CMK (cell line): Measurements from ENCODE around the gene CD109.
"Not testable (repeated sequence)": the region's sequence is repeated elsewhere in the genome, so short reads cannot be mapped to it uniquely, and the experiment has no call there.

Experiments
- DNase-seq: peaks from one replicate; pipeline ENCODE4 v3.0.0-alpha.2; 2010; ENCODE audit warnings: low read depth

Gene CD109

GRCh38 chr6:73695619-73696421 is at the start of gene CD109:
Gene CD109 (plus strand): TSS chr6:73696203. CDS start chr6:73696216, 13 bp downstream.
- no peak for DNase-seq

DNA sequence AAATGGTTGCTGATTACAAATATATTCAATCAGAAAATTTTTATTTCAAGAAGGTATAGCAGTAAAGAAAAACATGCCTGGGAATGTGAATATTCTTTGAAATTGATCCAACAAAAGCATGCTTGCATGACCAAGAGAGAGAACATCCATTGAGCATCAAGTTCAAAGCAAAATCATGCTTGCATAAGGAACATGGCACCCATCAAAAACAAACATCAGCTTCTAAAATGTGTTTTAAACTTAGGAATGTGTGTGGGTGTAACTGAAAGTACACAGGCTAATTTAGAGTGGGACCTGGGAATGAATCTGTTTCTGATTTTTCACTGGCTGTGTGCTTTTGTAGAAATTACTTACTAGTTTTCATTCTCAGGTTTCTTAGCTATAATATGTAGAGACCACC is 47.8 kb upstream of the CD109 start:
- DNase-seq = no peak

GRCh38 chr6:73649783-73650182 is 46.2 kb upstream of the CD109 start:
- DNase-seq = no peak

- peak; percentile 61 for DNase-seq
These were observed 43.1 kb upstream of the CD109 start for GRCh38 chr6:73652637-73653570.

DNA sequence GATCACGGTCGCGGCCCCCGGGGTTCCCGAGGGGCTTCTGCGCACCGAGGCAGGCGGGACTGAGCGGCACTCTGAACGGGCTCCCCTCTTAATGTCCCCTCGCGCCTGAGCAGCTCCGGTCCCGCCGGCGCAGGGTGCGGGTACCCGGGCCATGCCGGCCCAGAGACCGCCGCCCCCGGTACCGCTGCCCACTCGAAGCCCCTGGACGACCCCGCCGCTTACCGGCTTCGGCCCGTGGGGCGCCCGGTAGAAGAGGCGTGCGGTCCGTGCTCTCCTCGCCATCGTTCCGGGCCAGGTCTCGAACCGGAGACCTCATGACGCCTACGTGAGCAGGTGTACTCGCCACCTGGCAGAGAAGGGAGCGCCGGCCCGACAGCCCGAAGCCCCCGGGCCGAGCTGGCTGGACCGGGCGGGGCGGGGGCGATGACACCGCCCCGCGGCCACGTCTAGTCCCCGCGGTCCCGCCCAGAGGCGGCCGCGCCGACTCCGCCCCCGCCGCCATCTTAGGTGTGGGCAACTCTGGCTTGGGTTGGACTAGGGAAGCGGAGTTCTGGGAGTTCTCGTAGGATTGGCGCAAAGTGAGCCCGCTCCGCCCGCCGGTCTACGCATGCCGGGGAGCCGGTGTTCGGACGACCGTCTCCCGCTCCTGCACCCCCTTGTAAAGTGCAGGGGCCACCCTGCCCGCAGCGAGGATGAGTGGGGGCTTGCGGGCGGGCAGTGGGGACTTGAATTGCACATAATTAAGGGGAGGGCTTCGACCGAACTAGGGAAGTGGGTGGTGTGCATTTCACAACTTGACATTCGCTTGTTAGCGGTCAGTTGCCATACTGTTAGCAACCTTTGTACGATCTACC is 42.2 kb upstream of the CD109 start, which contains the start of gene SLC17A5:
SLC17A5 (minus strand) TSS at position 422 of the 854 bp plus-strand sequence; CDS start at position 316, 106 bp downstream.
- peak; percentile 66 for DNase-seq

DNA sequence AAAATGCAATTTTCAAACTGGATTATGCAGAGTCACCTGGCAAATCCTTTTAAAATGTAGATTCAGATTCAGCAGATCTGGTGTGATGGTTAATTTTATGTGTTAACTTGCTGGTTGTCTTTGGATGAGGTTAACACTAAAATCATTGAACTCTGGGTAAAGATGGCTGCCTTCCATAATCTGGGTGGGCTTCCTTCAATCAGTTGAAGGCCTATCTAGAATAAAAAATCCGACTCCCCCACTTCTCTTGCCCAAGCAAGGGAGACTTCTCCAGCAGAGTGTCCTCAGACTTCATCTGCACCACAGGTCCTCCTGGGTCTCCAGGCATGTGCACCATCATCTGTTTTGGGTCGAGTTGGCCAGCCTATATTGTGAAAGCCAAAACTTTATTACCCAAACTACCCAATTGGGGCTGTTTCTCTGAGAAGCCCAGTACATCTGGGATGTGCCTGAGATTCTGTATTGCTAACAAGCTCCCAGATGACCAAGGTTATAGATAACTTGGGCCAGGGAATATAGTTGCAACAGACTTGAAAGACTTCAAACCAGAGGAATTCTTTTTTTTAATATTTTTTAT is 40.6 kb upstream of the CD109 start:
- DNase-seq = no peak

DNA sequence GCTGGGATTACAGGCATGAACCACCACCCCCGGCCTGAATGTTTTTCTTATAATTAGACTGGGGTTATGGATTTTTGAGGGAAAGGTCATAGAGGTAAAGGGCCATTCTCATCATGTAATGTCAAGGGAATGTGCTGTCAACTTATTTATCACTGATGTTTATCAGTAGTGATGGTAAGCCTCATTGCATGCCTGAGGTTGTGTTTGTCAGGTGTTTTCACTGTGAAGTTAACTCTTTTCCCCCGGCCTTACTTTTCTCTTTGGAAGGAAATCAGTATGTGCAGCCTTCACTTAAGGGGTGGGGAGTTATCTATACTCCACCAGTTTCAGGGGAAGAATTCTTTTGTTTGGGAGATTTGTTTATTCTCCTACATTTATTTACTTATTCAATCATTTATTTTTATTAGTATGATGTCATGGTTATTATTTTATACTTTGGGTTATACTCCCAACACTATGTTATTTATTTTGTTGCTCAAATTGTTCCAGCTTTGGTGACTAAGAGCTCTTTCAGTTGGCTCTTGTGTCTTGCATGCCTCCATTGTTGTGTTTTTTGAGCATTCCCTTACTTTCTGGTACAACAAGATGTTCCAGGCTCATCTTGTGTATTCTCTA is 39.4 kb upstream of the CD109 start:
- no peak for DNase-seq

DNA sequence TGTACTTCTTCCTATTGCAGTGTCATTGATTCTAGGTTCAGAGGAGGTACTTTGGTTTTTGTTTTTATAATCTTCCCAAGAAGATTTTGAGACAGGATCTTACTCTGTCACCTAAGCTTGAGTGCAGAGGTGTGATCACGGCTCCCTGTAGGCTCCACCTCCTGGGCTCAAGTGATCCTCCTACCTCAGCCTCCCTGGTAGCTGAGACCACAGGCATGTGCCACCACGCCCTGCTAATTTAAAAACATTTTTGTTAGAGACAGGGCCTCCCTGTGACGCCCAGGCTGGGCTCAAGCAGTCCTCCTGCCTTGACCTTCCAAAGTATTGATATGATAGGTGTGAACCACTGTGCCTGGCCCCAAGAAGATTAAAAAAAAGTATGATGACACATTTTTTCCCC is 38.8 kb upstream of the CD109 start:
- DNase-seq = no peak

- DNase-seq = no peak
These were observed 31.3 kb upstream of the CD109 start for GRCh38 chr6:73664701-73665100.

GRCh38 chr6:73665686-73666319 is 30.2 kb upstream of the CD109 start:
- DNase-seq = no peak

GRCh38 chr6:73666393-73666792 is 29.6 kb upstream of the CD109 start:
- no peak for DNase-seq

GRCh38 chr6:73667798-73668197 is 28.2 kb upstream of the CD109 start:
- DNase-seq = no peak

DNA sequence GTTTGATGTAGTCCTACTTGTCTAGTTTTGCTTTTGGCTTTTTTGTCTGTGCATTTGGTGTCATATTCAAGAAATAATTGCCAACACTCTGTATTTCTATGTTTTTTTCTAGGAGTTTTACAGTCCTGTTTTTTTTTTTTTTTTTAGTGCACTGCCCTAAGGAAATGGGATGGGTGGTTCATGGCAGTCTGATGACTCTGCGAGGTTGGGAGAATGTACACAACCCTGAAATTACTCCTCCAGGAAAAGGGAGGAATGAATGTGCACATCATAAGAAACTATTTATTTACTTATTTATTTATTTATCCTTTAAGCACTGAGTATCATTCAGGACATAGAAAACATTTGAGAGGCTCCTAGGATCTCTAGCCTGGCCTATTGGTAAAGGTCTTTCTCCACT is 27.0 kb upstream of the CD109 start:
- no peak for DNase-seq

- DNase-seq = no peak
These were observed 23.9 kb upstream of the CD109 start for GRCh38 chr6:73671911-73672685.

DNA sequence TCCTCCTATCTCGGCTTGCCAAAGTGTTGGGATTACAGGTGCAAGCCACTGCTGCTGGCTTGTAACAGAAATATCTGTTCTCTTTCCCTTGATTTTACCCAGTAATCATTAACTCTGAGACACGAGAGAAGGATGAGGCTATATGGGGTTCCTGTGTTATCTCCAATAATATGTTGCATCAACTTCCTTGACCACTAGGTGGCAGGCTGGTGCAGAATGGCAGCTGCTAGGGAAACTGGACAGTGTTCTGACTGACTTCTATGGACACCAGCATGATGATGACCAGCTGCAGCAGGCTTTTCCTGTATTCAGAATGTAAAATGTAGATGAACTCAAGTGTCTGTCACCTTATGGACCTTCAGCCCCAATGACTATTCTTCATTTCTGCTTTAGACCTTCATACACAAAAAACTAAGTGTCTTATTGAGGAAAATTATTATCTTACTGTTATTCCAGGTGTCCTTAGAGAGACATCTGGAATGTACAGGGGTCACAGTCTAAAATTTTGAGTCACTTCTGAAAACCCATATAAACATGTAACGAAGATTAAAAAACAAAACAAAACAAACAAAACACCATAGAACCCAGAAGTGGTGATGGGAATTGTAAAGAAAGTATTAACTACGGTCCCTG is 20.4 kb upstream of the CD109 start:
- peak; percentile 49 for DNase-seq

GRCh38 chr6:73679009-73679408 is 17.0 kb upstream of the CD109 start:
- DNase-seq = no peak

DNA sequence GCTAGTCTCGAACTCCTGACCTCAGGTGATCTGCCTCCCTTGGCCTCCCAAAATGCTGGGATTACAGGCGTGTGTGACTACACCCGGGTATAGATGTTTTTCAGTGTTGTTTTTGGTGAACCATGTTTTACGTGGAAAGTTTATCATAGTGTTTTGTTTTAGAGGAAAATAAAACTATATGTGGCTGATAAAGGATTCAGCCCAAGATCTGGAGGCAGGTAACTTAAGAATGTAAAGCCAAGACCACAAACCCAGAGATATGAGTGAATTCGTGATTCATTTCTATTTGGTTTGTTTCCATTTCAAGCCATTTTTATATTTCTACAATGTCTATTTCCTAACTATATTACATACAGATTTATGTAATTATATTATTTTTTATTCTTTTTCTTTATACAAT is 16.2 kb upstream of the CD109 start:
- DNase-seq = not testable (repeated sequence)

DNA sequence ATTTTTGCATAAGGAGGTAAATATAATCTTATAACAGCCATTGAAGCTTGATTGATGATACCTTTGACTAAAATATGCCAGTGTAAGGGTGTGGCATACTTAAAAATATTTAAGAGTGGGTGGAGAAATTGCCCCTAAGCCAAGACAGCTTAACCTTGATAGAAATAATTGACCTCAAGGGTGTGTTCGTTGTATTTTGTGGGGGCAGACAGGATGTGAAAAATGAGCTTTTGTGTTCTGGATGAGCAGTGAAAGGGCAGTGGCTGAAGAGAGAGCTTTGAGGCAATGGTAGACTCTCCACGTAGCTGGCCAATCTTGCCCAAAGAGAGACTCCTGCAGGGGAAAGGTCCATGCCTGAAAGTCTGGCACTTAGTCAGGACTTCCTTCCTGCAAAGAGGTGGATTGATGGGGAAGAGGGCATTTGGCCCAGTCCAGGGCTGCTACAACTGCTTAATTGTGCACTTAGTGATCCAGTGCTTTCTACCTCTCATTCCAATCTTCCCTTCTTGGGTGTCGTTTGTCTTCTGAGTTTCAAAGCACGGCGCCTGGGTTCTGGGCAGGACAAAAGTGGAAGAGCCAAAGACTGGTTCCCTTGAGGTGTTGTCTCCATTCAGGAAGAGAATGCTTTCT is 15.6 kb upstream of the CD109 start:
- DNase-seq = no peak

- not testable (repeated sequence) for DNase-seq
These were observed 12.4 kb upstream of the CD109 start for GRCh38 chr6:73683574-73683973.
